ENCODE data around the gene ANTXRL. TPM values are rescaled to one million over a fixed set of nuclear protein-coding genes. Genes with fewer than 3 reads are reported as not detected.
"Not testable (repeated sequence)": the region's sequence is repeated elsewhere in the genome, so short reads cannot be mapped to it uniquely, and the experiment has no call there.

ANTXRL gene
- total RNA-seq, 1 donor from 2014 or later: not detected

DNA sequence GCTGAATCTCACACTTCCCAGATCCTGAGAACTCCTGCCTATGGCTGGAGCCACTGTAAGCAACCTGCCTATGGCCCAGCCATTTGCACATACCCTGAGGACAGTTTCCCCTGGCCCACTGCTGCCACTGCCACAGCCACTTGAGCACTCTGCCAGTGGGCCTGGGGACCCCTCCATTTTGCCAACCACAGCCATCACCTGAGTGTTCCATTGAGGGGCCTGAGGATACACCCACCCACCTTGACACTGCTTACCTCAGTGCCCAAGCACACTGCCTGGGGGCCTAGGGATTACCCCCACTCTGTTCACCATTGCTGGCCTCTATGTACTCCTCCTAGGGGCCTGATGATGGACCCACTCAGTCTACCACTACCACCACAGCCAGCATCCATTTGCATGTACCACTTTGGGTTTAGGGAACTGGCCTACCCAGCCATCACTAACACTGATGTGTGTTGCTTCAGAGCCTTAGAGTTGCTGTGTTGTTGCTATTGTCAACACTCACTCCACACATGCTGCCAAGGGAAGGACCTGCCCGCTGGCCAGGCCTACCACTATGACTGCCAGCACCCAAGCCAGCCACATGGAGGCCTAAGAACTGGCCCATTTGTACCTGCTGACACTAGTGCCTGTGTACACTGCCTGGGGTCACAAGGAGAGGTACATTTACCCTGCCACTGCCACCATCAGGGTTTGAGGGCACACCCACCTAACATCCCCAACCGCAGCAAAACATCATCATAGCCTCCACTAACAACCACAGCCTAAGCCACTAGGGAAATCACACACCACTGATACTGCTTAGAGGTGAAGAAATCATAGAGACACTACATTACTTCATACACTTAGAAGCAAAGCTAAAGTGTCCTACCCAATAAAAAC lies 45.9 kb upstream of the ANTXRL start:
- ATAC-seq (ENCODE audit: low read depth): no peak
- H3K36me3 Mint-ChIP-seq (ENCODE audit: low read depth): no peaks in the 10 kb centered on the region

DNA sequence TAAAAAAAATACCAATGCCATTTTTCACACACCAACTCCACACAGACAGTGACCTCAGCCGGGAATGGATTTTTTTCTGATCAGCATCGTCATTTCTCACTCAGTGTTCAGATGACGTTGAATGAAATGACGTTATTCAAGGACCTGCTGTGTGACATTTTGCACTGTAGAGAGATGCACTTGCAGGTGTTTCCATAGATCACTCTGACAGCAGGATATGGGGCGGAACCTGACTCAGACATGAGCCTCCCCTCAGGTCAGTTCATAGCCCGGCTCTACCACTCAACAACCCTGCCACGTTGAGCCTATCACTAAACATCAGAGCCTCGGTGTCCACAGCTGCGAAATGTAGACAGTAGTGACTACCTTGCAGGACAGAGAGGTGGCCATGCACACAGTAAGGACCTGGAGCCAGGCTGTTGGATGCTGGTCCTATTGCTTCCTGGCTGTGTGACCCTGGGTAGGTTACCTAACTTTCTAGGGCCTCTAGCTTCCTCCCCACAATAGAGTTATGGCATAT lies 41.4 kb upstream of the ANTXRL start:
- intact Hi-C loops (cut with micrococcal nuclease): no loop called here
- ChIA-PET CTCF (no interaction called here), POLR2A (no interaction called here)
- Mint-ChIP-seq H3K27me3 (no peaks in the 10 kb centered on the region), H3K36me3 (ENCODE audit: low read depth) (no peaks in the 10 kb centered on the region), H3K4me1 (no peaks in the 10 kb centered on the region), H3K9me3 (peaks cover 15% of the 10 kb centered on the region), H3K27ac (no peak overlapping the region), H3K4me3 (no peak overlapping the region)
- TF ChIP-seq, protein P1, sequence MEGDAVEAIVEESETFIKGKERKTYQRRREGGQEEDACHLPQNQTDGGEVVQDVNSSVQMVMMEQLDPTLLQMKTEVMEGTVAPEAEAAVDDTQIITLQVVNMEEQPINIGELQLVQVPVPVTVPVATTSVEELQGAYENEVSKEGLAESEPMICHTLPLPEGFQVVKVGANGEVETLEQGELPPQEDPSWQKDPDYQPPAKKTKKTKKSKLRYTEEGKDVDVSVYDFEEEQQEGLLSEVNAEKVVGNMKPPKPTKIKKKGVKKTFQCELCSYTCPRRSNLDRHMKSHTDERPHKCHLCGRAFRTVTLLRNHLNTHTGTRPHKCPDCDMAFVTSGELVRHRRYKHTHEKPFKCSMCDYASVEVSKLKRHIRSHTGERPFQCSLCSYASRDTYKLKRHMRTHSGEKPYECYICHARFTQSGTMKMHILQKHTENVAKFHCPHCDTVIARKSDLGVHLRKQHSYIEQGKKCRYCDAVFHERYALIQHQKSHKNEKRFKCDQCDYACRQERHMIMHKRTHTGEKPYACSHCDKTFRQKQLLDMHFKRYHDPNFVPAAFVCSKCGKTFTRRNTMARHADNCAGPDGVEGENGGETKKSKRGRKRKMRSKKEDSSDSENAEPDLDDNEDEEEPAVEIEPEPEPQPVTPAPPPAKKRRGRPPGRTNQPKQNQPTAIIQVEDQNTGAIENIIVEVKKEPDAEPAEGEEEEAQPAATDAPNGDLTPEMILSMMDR (IDR thresholded peaks at IDR 0.05): no peak
- ATAC-seq (ENCODE audit: low read depth) (no peak), DNase-seq (no peak)

More for the DNA sequence above, 45.9 kb upstream of the ANTXRL start:
- ChIA-PET POLR2A (no interaction called here), CTCF (no interaction called here)
- no peak for DNase-seq
- H3K27me3 Mint-ChIP-seq: peaks cover 5% of the 10 kb centered on the region
- intact Hi-C loops (cut with micrococcal nuclease): no loop called here
- TF ChIP-seq, protein P1 (IDR thresholded peaks at IDR 0.05): no peak
- H3K4me3 Mint-ChIP-seq: no peak overlapping the region
- H3K9me3 Mint-ChIP-seq: peaks cover 15% of the 10 kb centered on the region
- no peak overlapping the region for H3K27ac Mint-ChIP-seq
- H3K4me1 Mint-ChIP-seq: no peaks in the 10 kb centered on the region

DNA sequence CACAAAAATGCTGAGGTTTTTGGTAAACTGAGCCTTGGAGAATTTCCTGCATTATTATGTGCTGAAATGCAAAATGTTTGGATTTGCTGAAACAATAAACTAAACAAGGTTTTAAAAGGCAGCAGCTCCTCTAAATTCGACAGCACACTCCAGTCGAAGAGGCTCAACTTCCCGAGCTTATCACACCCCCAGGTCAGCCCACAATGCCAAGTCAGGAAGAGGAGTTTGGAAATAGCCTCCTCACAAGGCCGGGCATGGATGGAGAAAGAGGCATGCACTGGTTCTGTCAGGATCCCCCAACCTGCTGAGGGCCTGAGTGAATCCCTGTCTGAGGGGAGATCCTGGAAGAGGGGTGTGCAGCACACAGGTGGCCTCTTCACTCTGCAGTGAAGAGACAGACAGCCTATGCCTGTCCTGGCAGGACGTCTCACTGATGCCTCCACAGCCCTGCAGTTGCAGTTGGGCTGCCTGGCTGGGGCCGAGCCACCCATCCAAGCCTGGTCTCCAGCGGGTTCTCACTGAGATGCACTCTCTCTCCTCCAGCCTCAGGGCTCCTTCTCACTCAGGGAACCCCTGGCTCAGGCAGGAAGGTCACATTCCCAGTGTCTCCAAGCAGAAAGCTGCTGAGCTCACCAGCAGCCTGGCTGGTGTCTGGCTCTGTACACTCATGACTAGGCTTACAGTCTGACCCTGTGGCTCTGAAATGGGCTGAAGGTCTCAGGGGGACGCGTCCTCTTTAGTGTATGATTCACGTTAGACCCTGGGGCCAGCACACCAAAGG lies 40.2 kb upstream of the ANTXRL start:
- H3K27ac Mint-ChIP-seq; POLR2A ChIA-PET; H3K4me3 Mint-ChIP-seq; CTCF ChIA-PET; H3K27me3 Mint-ChIP-seq; intact Hi-C loops (cut with micrococcal nuclease); H3K36me3 Mint-ChIP-seq (ENCODE audit: low read depth); DNase-seq; H3K4me1 Mint-ChIP-seq; ATAC-seq (ENCODE audit: low read depth): not testable (repeated sequence)
- H3K9me3 Mint-ChIP-seq: peaks cover 11% of the 10 kb centered on the region

DNA sequence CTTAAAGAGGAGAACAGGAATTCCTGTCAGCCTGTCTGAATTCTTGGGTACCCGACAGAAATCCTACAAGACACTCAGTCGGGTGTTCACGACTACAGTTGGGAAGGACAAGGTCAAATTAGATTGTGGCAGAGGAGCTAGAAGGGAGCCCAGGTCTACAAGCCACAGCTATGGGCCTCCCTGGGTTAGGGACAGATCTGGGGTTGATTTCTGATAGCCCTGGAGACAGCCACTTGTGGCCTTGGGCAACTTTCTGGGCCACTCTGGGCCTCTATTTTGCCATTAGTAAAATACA lies 39.7 kb upstream of the ANTXRL start:
- no peaks in the 10 kb centered on the region for H3K4me1 Mint-ChIP-seq
- no peak for DNase-seq
- intact Hi-C loops (cut with micrococcal nuclease): no loop called here
- H3K36me3 Mint-ChIP-seq (ENCODE audit: low read depth): no peaks in the 10 kb centered on the region
- no peak overlapping the region for H3K27ac Mint-ChIP-seq
- POLR2A ChIA-PET: no interaction called here
- no peak overlapping the region for H3K4me3 Mint-ChIP-seq
- no peak for ATAC-seq (ENCODE audit: low read depth)
- TF ChIP-seq, protein P1 (IDR thresholded peaks at IDR 0.05): no peak
- no peaks in the 10 kb centered on the region for H3K27me3 Mint-ChIP-seq
- CTCF ChIA-PET: no interaction called here
- peaks cover 10% of the 10 kb centered on the region for H3K9me3 Mint-ChIP-seq

DNA sequence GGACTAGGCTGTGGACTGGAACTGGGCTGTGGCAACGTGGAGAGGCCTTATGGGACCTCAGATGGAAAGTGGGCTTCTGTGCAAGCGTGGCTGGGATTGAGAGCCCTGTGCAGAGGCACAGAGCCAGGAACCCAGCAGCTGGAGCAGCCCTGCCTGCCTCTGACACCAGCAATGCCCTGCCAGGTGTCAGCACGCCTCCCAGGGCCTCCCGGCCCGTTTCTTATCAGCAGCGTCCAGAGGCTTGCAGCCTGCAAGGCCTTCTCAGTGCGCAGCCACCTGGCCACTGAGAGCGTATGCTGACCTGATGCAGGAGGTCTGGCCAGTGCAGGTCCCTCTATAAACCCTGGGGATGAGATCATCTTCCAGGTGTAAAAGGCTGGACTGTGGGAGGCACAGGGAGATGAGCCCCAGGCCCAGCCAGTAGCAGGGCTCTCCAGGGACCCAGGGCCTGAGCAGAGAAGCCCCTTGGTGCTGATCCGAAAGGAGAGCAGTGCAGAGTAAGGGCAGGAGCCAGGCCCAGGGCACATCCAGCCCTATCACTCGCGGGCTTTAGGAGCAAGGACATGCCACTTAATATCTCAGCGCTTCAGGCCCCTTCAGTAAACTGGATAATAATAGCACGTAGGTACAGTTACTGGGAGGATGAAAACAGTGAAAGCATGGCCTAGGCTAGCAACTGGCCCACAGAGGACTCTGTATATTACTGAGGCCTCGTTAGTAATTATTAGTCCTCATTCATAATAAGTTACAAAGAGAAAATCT lies 38.8 kb upstream of the ANTXRL start:
- no peak for ATAC-seq (ENCODE audit: low read depth)
- TF ChIP-seq, protein P1 (IDR thresholded peaks at IDR 0.05): no peak
- Mint-ChIP-seq H3K27me3 (no peaks in the 10 kb centered on the region), H3K4me1 (no peaks in the 10 kb centered on the region), H3K36me3 (ENCODE audit: low read depth) (no peaks in the 10 kb centered on the region), H3K27ac (no peak overlapping the region), H3K4me3 (no peak overlapping the region), H3K9me3 (peaks cover 2% of the 10 kb centered on the region)
- intact Hi-C loops (cut with micrococcal nuclease): no loop called here
- CTCF ChIA-PET: no interaction called here
- POLR2A ChIA-PET: no interaction called here
- no peak for DNase-seq
